GM12865 (cell line): ENCODE measurements around the gene DNAJB14.

ENCODE experiments used
- DNase-seq: peaks from one replicate; pipeline ENCODE4 v3.0.0; 2010; ENCODE audit warnings: low read depth
- H3K4me3 ChIP-seq: 2 replicates; pipeline ENCODE4 v1.5.1; 2011; ENCODE audit warnings: mild to moderate bottlenecking, low read depth, low read length, control low read depth
- CTCF ChIP-seq: IDR thresholded peaks from 2 replicates; pipeline ENCODE4 v1.5.1; 2011; ENCODE audit warnings: low read length, control low read depth, low read depth, inconsistent platforms; ENCODE audit not compliant: insufficient read depth; ENCODE audit errors: missing control alignments

Gene DNAJB14

GRCh38 chr4:99946356-99947189 lies at the start of gene DNAJB14:
DNAJB14 (minus strand) TSS chr4:99946618; CDS start chr4:99946571, 47 bp downstream.
- peak; percentile 91 for DNase-seq
- TF ChIP-seq CTCF = no peak
- peak within 1 kb of the TSS; percentile 83 for H3K4me3 ChIP-seq

GRCh38 chr4:99991741-99992140 lies 45.3 kb upstream of the DNAJB14 start:
- TF ChIP-seq CTCF = no peak
- no peak overlapping the region for H3K4me3 ChIP-seq
- DNase-seq = no peak

- no peak for TF ChIP-seq CTCF
- no peak overlapping the region for H3K4me3 ChIP-seq
- DNase-seq = no peak
Measured at GRCh38 chr4:99987681-99988080, 41.3 kb upstream of the DNAJB14 start.

GRCh38 chr4:99986792-99987191 lies 40.4 kb upstream of the DNAJB14 start:
- DNase-seq = peak; percentile 60
- no peak for TF ChIP-seq CTCF
- no peak overlapping the region for H3K4me3 ChIP-seq

- DNase-seq = peak; percentile 52
- no peak overlapping the region for H3K4me3 ChIP-seq
- no peak for TF ChIP-seq CTCF
Measured at GRCh38 chr4:99983289-99983943, 37.0 kb upstream of the DNAJB14 start.

- H3K4me3 ChIP-seq = no peak overlapping the region
- no peak for TF ChIP-seq CTCF
- DNase-seq = no peak
Measured at GRCh38 chr4:99979872-99980271, 33.5 kb upstream of the DNAJB14 start.
